ENCODE data around the gene AHCY. TPM values are rescaled to one million over a fixed set of nuclear protein-coding genes. Genes with fewer than 3 reads are reported as not detected.

AHCY gene
- total RNA-seq, 1 experiment from 2014 or later = 350 TPM

- no TSS peak for BruUV-seq (replicated peaks)
- no peak for DNase-seq (ENCODE audit: low read depth, low spot score)
Observed at GRCh38 chr20:34302312-34302722, 838 bp downstream of the AHCY start.

More at GRCh38 chr20:34302312-34302722, 838 bp downstream of the AHCY start:
- TF ChIP-seq POLR2AphosphoS5 (IDR thresholded peaks at IDR 0.05; ENCODE audit: low read depth, low read length) (no peak), RAD21 (IDR thresholded peaks at IDR 0.05; ENCODE audit: low read depth) (no peak), CTCF (IDR thresholded peaks at IDR 0.05 in 2 of 3, conservative IDR thresholded peaks at IDR 0.05 in 1 of 3; ENCODE audit: borderline replicate concordance in 1 of 3, insufficient read depth in 1 of 3, low read depth in 2 of 3, low read length in 2 of 3) (0 out of 6 replicates have a peak, but pooled peaks of 1 of the 3 experiments have one; percentile 23)
- RAD21 ChIA-PET (ENCODE audit: low non-redundant PET in 1 of 2, low total read pairs in 2 of 2, uncharacterized antibody in 2 of 2, unreplicated experiment in 2 of 2) = no interaction called here
- no peak overlapping the region for H2AFZ ChIP-seq (ENCODE audit: low read depth, low read length, poor library complexity, severe bottlenecking)
- peak overlapping the region; percentile 55 to 80 for H3K4me3 ChIP-seq (replicated peaks in 1 of 2; ENCODE audit: low read depth in 1 of 2, low read length in 2 of 2)
- H3K9me2 ChIP-seq (ENCODE audit: insufficient read depth) = no peaks in the 10 kb centered on the region
- CTCF ChIA-PET = interaction anchor here (1.0 to 4.3 kb wide), 3 partner anchors 11 to 220 kb away, joined by 3 to 26 read pairs (median 3); no protein-coding TSS in a partner anchor
- no peaks in the 10 kb centered on the region; the same call in 1 of the 2 replicates for H4K20me1 ChIP-seq (ENCODE audit: insufficient read depth)
- peak overlapping the region; percentile 72 for H3K27ac ChIP-seq (ENCODE audit: low read depth, low read length)
- POLR2A ChIA-PET = interaction anchor here (1.0 to 2.0 kb wide), 5 partner anchors 10 to 223 kb away, joined by 3 to 8 read pairs (median 3); partner anchors contain the start of gene DYNLRB1
- ATAC-seq = no peak
- H3K36me3 ChIP-seq (ENCODE audit: control insufficient read depth in 1 of 2, insufficient read depth in 2 of 2, low read length in 2 of 2) = peaks cover 0 to 23% of the 10 kb centered on the region in 2 experiments; a peak in 2 of 4 replicates
- H3K79me2 ChIP-seq (ENCODE audit: insufficient read depth, low read length) = peaks cover 53% of the 10 kb centered on the region
- intact Hi-C loops (cut with micrococcal nuclease) = no loop called here
- peak overlapping the region; percentile 97 for H3K9ac ChIP-seq (ENCODE audit: low read length)
- H3K4me1 ChIP-seq (ENCODE audit: control insufficient read depth in 1 of 2, insufficient read depth in 2 of 2, low read length in 2 of 2) = peaks cover 13 to 45% of the 10 kb centered on the region in 2 experiments
- H3K27me3 ChIP-seq (ENCODE audit: insufficient read depth, low read length) = no peaks in the 10 kb centered on the region
- H3K4me2 ChIP-seq (ENCODE audit: low read length) = peak overlapping the region; percentile 73
- H3K9me3 ChIP-seq (ENCODE audit: control insufficient read depth in 1 of 2, insufficient read depth in 1 of 2, low read depth in 1 of 2, low read length in 2 of 2) = no peaks in the 10 kb centered on the region

Data from HCT116 (cell line).